PC-3 (cell line): ENCODE results near the gene TREH. TPM values are rescaled to one million over a fixed set of nuclear protein-coding genes. Genes with fewer than 3 reads are reported as not detected.
"Not testable (repeated sequence)": the region's sequence is repeated elsewhere in the genome, so short reads cannot be mapped to it uniquely, and the experiment has no call there.

Experiments
- ATAC-seq: fragments of 200-7000 bp; cut with Tn5 transposase; 2 replicates; pipeline ENCODE4 v1.9.1; 2020; ENCODE audit warnings: mild to moderate bottlenecking, moderate library complexity
- BruUV-seq: library from RNA; stranded (reverse); fragments of 400-500 nt; replicated peaks from 2 replicates; lab custom pipeline; 2021; lab: Mats Ljungman, UMichigan
- CTCF ChIA-PET: fragments of 300-600 bp; sonication (Branson Sonifier 250); formaldehyde crosslinking; loops from one replicate; lab custom pipeline; 2022; ENCODE audit warnings: antibody characterized with exemption; lab: Charles Lee
- POLR2A ChIA-PET: fragments of 300-600 bp; sonication (Branson Sonifier 250); formaldehyde crosslinking; loops from one replicate; lab custom pipeline; 2022; ENCODE audit warnings: antibody characterized with exemption; ENCODE audit not compliant: unreplicated experiment; lab: Charles Lee
- DNase-seq: peaks from one replicate; pipeline ENCODE4 v3.0.0-alpha.2; 2015
- H2AFZ ChIP-seq: fragments of 300-600 bp; sonication (generic); 2 replicates; pipeline ENCODE4 v1.6.0; 2016; ENCODE audit warnings: antibody characterized with exemption, low read length
- H3F3A ChIP-seq: fragments of 300-600 bp; sonication (generic); one replicate; pipeline ENCODE4 v1.6.0; 2017; ENCODE audit warnings: antibody characterized with exemption, low read length, control low read depth, mild to moderate bottlenecking; ENCODE audit not compliant: unreplicated experiment
- H3K27ac ChIP-seq: fragments of 300-600 bp; sonication (generic); 2 replicates; pipeline ENCODE4 v1.5.1; 2016; ENCODE audit warnings: mild to moderate bottlenecking, low read length
- H3K27me3 ChIP-seq: fragments of 300-600 bp; sonication (generic); 2 replicates; pipeline ENCODE4 v1.6.1; 2016; ENCODE audit warnings: low read length, mixed read lengths
- H3K36me3 ChIP-seq: fragments of 300-600 bp; sonication (generic); 2 replicates; pipeline ENCODE4 v1.6.1; 2016; ENCODE audit warnings: low read depth, mixed run types, low read length, mixed read lengths
- H3K4me1 ChIP-seq: fragments of 300-600 bp; sonication (generic); 2 replicates; pipeline ENCODE4 v1.5.1; 2016; ENCODE audit warnings: low read length; ENCODE audit not compliant: insufficient read depth
- H3K4me2 ChIP-seq: fragments of 300-600 bp; sonication (generic); 2 replicates; pipeline ENCODE4 v1.6.0; 2016; ENCODE audit warnings: low read length
- H3K4me3 ChIP-seq: fragments of 300-600 bp; sonication (generic); 2 replicates; pipeline ENCODE4 v1.5.1; 2016; ENCODE audit warnings: mild to moderate bottlenecking, low read length, mixed read lengths
- H3K79me2 ChIP-seq: fragments of 300-600 bp; sonication (generic); 2 replicates; pipeline ENCODE4 v1.6.1; 2017; ENCODE audit warnings: low read length, mixed read lengths
- H3K9ac ChIP-seq: fragments of 300-600 bp; sonication (generic); 2 replicates; pipeline ENCODE4 v1.6.0; 2016; ENCODE audit warnings: mild to moderate bottlenecking, low read length
- H3K9me2 ChIP-seq: fragments of 300-600 bp; sonication (generic); replicated peaks from 2 replicates; pipeline ENCODE4 v1.6.1; 2016; ENCODE audit warnings: mixed run types, low read length, mixed read lengths
- H3K9me3 ChIP-seq: fragments of 300-600 bp; sonication (generic); 2 replicates; pipeline ENCODE4 v1.6.1; 2016; ENCODE audit warnings: low read length, mixed read lengths
- H4K20me1 ChIP-seq: fragments of 300-600 bp; sonication (generic); 2 replicates; pipeline ENCODE4 v1.6.1; 2016; ENCODE audit warnings: low read length, mixed read lengths
- CTCF ChIP-seq: fragments of 300-600 bp; sonication (generic); conservative IDR thresholded peaks from 2 replicates; pipeline ENCODE4 v1.5.1; 2017; ENCODE audit warnings: antibody characterized with exemption, low read depth, mild to moderate bottlenecking, low read length
- EZH2 ChIP-seq: fragments of 300-600 bp; sonication (generic); IDR thresholded peaks from one replicate; pipeline ENCODE4 v1.6.1; 2017; ENCODE audit warnings: antibody characterized with exemption, mild to moderate bottlenecking, low read length; ENCODE audit not compliant: unreplicated experiment
- EZH2phosphoT487 ChIP-seq: fragments of 300-600 bp; sonication (generic); IDR thresholded peaks from 2 replicates; pipeline ENCODE4 v1.6.1; 2018; ENCODE audit warnings: mild to moderate bottlenecking, antibody characterized with exemption, low read length, borderline replicate concordance
- intact Hi-C: fragments of 100-400 bp; cut with micrococcal nuclease; formaldehyde crosslinking; loops from 2 replicates; pipeline ENCODE4 v1.9.0; 2023
- total RNA-seq: library from RNA; depleted of rRNA; stranded (reverse); fragments of >200 nt; gene quantifications from 2 replicates; pipeline ENCODE4 v1.2.3, GENCODE V29; 2014

TREH gene
- total RNA-seq, 1 experiment from 2014 or later, result not detected

- Histone ChIP-seq H3K9ac (no peak overlapping the region), H4K20me1 (no peaks in the 10 kb centered on the region), H3K79me2 (no peaks in the 10 kb centered on the region), H3K9me3 (no peaks in the 10 kb centered on the region), H3K9me2 (no peaks in the 10 kb centered on the region), H3K4me2 (no peak overlapping the region), H3K4me1 (no peaks in the 10 kb centered on the region), H3K36me3 (no peaks in the 10 kb centered on the region), H3K27ac (no peak overlapping the region), H3K4me3 (no peak overlapping the region), H3K27me3 (0 out of 2 replicates have a peak, but pooled peaks cover under 1% of the 10 kb centered on the region), H3F3A (no peaks in the 10 kb centered on the region), H2AFZ (no peak overlapping the region)
- ChIA-PET CTCF (no interaction called here), POLR2A (no interaction called here)
- ATAC-seq (no peak), DNase-seq (no peak)
- BruUV-seq, result no TSS peak
- TF ChIP-seq EZH2 (no peak), EZH2phosphoT487 (no peak), CTCF (no peak)
- intact Hi-C loops, result no loop called here
Measured at GRCh38 chr11:118715837-118716260, 36.4 kb upstream of the TREH start.

- ATAC-seq (no peak), DNase-seq (no peak)
- Histone ChIP-seq H3K4me2 (no peak overlapping the region), H3K27ac (no peak overlapping the region), H3K4me1 (no peaks in the 10 kb centered on the region), H3K36me3 (no peaks in the 10 kb centered on the region), H3K9me2 (no peaks in the 10 kb centered on the region), H2AFZ (no peak overlapping the region), H3K4me3 (no peak overlapping the region), H3K27me3 (0 out of 2 replicates have a peak, but pooled peaks cover 5% of the 10 kb centered on the region), H4K20me1 (no peaks in the 10 kb centered on the region), H3K9me3 (no peaks in the 10 kb centered on the region), H3F3A (no peaks in the 10 kb centered on the region), H3K79me2 (no peaks in the 10 kb centered on the region), H3K9ac (no peak overlapping the region)
- POLR2A ChIA-PET, result no interaction called here
- intact Hi-C loops, result no loop called here
- no peak for TF ChIP-seq EZH2
- TF ChIP-seq CTCF, result no peak
- TF ChIP-seq EZH2phosphoT487, result no peak
- CTCF ChIA-PET, result no interaction called here
- no TSS peak for BruUV-seq
Measured at GRCh38 chr11:118715245-118715831, 35.9 kb upstream of the TREH start.

GRCh38 chr11:118714816-118715215 lies 35.4 kb upstream of the TREH start:
- TF ChIP-seq CTCF, result no peak
- TF ChIP-seq EZH2phosphoT487, result no peak
- no peak for TF ChIP-seq EZH2
- no peak overlapping the region for H3K9ac ChIP-seq
- POLR2A ChIA-PET, result no interaction called here
- H3K9me3 ChIP-seq, result no peaks in the 10 kb centered on the region
- no peaks in the 10 kb centered on the region for H4K20me1 ChIP-seq
- no TSS peak for BruUV-seq
- H3K27me3 ChIP-seq, result 0 out of 2 replicates have a peak, but pooled peaks cover 6% of the 10 kb centered on the region
- no peak for ATAC-seq
- H3K79me2 ChIP-seq, result no peaks in the 10 kb centered on the region
- no peaks in the 10 kb centered on the region for H3K9me2 ChIP-seq
- H3K27ac ChIP-seq, result no peak overlapping the region
- intact Hi-C loops, result no loop called here
- no peaks in the 10 kb centered on the region for H3K4me1 ChIP-seq
- H3K36me3 ChIP-seq, result no peaks in the 10 kb centered on the region
- H3K4me3 ChIP-seq, result no peak overlapping the region
- DNase-seq, result no peak
- H3F3A ChIP-seq, result no peaks in the 10 kb centered on the region
- no peak overlapping the region for H2AFZ ChIP-seq
- H3K4me2 ChIP-seq, result no peak overlapping the region
- CTCF ChIA-PET, result no interaction called here

- DNase-seq, H3K9me2 ChIP-seq, CTCF ChIA-PET, H2AFZ ChIP-seq, H3K4me3 ChIP-seq, H3K27ac ChIP-seq, H3K27me3 ChIP-seq, intact Hi-C loops, H3K9me3 ChIP-seq, H3K79me2 ChIP-seq, H4K20me1 ChIP-seq, H3K36me3 ChIP-seq, BruUV-seq, POLR2A ChIA-PET, H3F3A ChIP-seq, H3K9ac ChIP-seq, ATAC-seq, H3K4me2 ChIP-seq, H3K4me1 ChIP-seq: not testable (repeated sequence)
Measured at GRCh38 chr11:118714416-118714815, 35.0 kb upstream of the TREH start.
